ENCODE data around the gene RNASEH2A. TPM values are rescaled to one million over a fixed set of nuclear protein-coding genes. Genes with fewer than 3 reads are reported as not detected.

Gene RNASEH2A
- total RNA-seq, 1 experiment from 2014 or later = 68.8 TPM

GRCh38 chr19:12785431-12786031 is 20.9 kb upstream of the RNASEH2A start:
- Histone ChIP-seq H3K4me3 (no peak overlapping the region), H3K27me3 (replicated peaks) (no peaks in the 10 kb centered on the region), H3K36me3 (no peaks in the 10 kb centered on the region), H3K9me3 (replicated peaks) (no peaks in the 10 kb centered on the region), H3K4me1 (replicated peaks) (peaks cover 86% of the 10 kb centered on the region), H3K27ac (peak overlapping the region; percentile 77)
- no peak for DNase-seq (ENCODE audit: low read depth in 1 of 2, low spot score in 2 of 2)

DNA sequence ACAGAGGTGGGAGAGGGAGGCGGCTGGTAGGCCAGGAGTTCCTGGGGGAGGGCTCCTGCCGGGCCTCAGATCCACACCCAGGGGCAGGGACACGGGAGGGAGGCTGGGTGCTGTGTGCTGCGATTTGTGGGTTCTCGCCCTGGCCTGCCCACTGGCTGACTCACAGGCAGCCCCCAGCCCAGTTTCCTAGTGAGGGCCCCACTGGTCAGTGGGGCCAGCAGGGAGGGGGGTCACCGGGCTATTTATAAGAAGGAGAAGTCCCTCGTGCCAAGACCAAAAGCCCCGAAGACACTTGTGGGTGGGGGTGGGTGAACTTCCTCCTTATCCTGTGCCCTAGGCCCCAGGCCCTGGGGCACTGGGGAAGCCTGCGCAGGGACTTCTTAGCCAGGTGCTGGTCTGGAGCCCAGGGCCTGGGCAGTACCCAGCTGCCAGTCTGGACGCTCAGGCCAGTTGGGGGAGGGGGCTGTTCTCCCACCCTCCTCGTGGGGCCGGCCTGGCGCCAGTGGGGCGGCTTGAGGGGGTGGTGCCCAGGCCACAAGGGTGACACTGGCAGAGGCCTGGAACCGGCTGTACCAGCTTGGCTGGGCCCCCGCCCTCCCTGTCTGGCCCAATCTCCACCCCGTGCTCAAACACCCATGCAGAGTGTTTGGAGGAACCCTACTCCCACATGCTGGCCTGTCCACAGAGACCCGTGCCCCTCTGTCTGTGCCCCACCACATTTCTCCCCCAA is 20.1 kb upstream of the RNASEH2A start:
- Histone ChIP-seq H3K4me3 (no peak overlapping the region), H3K27ac (peak overlapping the region; percentile 77), H3K9me3 (replicated peaks) (no peaks in the 10 kb centered on the region), H3K27me3 (replicated peaks) (no peaks in the 10 kb centered on the region), H3K36me3 (no peaks in the 10 kb centered on the region), H3K4me1 (replicated peaks) (peaks cover 93% of the 10 kb centered on the region)
- no peak for DNase-seq (ENCODE audit: low read depth in 1 of 2, low spot score in 2 of 2)

DNA sequence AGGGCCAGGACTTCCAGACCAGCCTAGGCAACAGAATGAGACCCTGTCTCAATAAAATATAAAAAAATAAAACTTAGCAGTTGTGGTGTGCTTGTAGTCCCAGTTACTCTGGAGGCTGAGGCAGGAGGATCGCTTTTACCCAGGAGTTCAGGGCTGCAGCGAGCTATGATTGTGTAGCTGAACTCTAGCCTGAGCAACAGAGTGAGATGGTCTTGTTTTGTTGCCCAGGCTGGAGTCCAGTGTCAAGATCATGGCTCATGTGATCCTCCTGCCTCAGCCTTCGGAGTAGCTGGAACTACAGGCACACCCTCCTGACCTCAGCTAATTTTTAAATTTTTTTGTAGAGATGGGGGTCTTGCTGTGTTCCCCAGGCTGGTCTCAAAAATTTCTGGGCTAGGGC is 19.4 kb upstream of the RNASEH2A start:
- H3K4me1 ChIP-seq (replicated peaks) = peaks cover 93% of the 10 kb centered on the region
- H3K9me3 ChIP-seq (replicated peaks) = no peaks in the 10 kb centered on the region

DNA sequence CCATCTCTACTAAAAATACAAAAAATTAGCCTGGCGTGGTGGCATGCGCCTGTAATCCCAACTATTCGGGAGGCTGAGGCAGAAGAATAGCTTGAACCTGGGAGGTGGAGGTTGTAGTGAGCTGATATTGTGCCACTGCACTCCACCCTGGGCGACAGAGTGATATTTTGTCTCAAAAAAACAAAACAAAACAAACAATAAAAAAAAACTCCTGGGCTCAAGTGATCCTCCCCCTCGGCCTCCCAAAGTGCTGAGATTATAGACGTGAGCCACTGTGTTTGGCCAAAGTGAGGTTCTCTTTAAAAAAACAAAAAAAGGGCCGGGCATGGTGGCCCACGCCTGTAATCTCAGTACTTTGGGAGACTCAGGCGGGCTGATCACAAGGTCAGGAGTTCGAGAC is 18.9 kb upstream of the RNASEH2A start:
- H3K4me3 ChIP-seq = no peak overlapping the region
- H3K27ac ChIP-seq = 0 out of 2 replicates have a peak overlapping the region, but pooled peaks have one; percentile 69
- peaks cover 88% of the 10 kb centered on the region for H3K4me1 ChIP-seq (replicated peaks)
- peak in 1 of 2 experiments; percentile 65 for DNase-seq (ENCODE audit: low read depth in 1 of 2, low spot score in 2 of 2)
- no peaks in the 10 kb centered on the region for H3K27me3 ChIP-seq (replicated peaks)
- no peaks in the 10 kb centered on the region for H3K9me3 ChIP-seq (replicated peaks)
- peaks cover 8% of the 10 kb centered on the region for H3K36me3 ChIP-seq

More for the DNA sequence above, 19.4 kb upstream of the RNASEH2A start:
- H3K36me3 ChIP-seq = peaks cover 3% of the 10 kb centered on the region
- H3K27ac ChIP-seq = no peak overlapping the region
- no peak for DNase-seq (ENCODE audit: low read depth in 1 of 2, low spot score in 2 of 2)
- no peaks in the 10 kb centered on the region for H3K27me3 ChIP-seq (replicated peaks)
- no peak overlapping the region for H3K4me3 ChIP-seq

DNA sequence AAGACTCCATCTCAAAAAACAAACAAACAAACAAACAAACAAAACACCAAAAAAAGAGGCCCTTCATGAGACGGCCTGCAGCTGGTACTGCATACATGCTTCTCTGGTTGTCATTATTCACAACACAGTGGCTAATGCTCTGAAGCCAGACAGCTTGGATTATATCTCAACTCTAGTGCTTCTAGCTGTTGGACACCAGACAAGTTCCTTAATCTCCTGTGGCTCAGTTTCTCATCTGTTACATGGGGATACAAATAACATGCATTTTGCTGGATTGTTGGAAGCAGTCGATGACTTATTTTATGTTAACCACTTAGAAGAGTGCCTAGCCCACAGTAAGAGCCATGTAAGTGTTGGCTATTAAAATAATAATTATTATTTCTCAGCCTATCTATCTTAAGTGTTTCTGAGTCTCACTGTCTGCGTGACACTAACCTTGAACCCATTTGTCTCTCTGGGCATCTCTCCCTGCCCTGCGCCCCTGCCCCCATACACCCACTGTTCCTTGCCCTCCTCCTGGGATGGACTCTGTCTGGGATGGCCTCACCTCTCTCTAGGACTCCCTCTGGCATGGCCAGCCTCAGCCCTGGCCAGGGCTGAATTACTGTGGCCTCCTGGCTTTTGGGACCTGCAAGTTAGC is 18.2 kb upstream of the RNASEH2A start:
- H3K27me3 ChIP-seq (replicated peaks) = no peaks in the 10 kb centered on the region
- 0 out of 2 replicates have a peak overlapping the region, but pooled peaks have one; percentile 69 for H3K27ac ChIP-seq
- peaks cover 15% of the 10 kb centered on the region for H3K36me3 ChIP-seq
- DNase-seq (ENCODE audit: low read depth in 1 of 2, low spot score in 2 of 2) = no peak
- peaks cover 81% of the 10 kb centered on the region for H3K4me1 ChIP-seq (replicated peaks)
- H3K9me3 ChIP-seq (replicated peaks) = no peaks in the 10 kb centered on the region
- no peak overlapping the region for H3K4me3 ChIP-seq

DNA sequence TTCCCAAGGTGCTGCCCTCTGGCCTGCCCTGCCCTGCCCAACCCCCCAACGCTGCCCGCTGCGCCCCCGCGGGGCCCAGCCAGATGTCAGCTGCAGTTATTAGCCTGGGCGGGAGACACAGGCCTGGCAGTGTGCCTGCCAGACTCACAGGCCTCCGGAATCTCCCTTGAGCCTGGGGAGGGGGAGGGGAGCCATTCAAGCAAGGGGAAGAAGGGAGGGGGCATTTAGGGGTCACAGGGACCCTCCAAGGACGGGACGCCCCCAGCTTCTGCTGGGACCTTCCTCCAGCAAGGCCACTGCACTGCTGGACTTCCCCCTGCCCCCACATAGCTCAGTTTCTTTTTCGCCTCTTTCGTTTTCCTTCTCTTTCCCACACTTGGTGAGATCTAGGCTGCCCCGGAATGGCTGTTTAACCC is 17.7 kb upstream of the RNASEH2A start:
- Histone ChIP-seq H3K4me3 (peak overlapping the region; percentile 37), H3K36me3 (peaks cover 16% of the 10 kb centered on the region), H3K4me1 (replicated peaks) (peaks cover 78% of the 10 kb centered on the region), H3K9me3 (replicated peaks) (no peaks in the 10 kb centered on the region), H3K27ac (peak overlapping the region; percentile 69), H3K27me3 (replicated peaks) (no peaks in the 10 kb centered on the region)
- peak; percentile 69 to 80 for DNase-seq (ENCODE audit: low read depth in 1 of 2, low spot score in 2 of 2)

GRCh38 chr19:12789098-12789903 is 17.1 kb upstream of the RNASEH2A start:
- no peaks in the 10 kb centered on the region for H3K9me3 ChIP-seq (replicated peaks)
- H3K4me3 ChIP-seq = peak overlapping the region; percentile 37
- peaks cover 78% of the 10 kb centered on the region for H3K4me1 ChIP-seq (replicated peaks)
- peak overlapping the region; percentile 69 for H3K27ac ChIP-seq
- peak in 1 of 2 experiments; percentile 64 for DNase-seq (ENCODE audit: low read depth in 1 of 2, low spot score in 2 of 2)
- peaks cover 16% of the 10 kb centered on the region for H3K36me3 ChIP-seq
- no peaks in the 10 kb centered on the region for H3K27me3 ChIP-seq (replicated peaks)

DNA sequence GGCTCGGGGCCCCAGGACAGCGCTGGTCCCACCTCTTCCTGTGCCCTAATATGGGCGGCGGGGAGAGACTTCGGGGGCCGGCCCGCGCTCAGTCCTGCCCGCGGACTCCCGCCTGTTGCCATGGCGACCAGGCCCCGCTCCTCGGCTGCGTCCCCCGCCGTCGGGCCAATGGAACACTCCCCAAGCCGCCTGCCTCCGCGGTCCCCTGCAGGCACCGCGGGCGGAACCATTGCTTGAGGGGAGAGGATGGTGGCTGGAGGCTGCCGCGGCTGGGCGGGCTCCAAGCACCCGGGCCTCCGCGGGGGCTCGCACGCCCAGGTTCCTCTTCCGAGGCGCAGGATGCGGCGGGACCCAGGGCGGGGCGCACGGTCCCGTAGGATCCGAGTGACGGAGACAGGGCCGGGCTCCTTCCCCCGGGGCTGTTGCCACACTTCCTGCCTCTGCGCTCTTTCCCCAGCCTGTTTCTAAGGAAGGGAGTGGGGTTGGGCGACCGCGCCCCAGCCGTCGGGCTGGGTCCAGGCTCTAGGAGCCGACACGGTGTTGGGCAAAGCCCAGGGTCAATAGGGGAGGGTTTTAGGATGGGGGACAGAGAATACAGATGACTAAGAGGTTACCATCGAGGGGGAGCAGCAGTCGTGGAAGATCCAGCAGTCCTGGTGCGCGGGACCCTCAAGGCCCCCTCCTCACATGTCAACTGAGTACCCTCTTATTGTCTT is 16.3 kb upstream of the RNASEH2A start:
- H3K4me3 ChIP-seq = peak overlapping the region; percentile 37
- peak; percentile 96 for DNase-seq (ENCODE audit: low read depth in 1 of 2, low spot score in 2 of 2)
- H3K27ac ChIP-seq = peak overlapping the region; percentile 69
- H3K36me3 ChIP-seq = peaks cover 16% of the 10 kb centered on the region
- no peaks in the 10 kb centered on the region for H3K9me3 ChIP-seq (replicated peaks)
- H3K27me3 ChIP-seq (replicated peaks) = no peaks in the 10 kb centered on the region
- H3K4me1 ChIP-seq (replicated peaks) = peaks cover 74% of the 10 kb centered on the region

DNA sequence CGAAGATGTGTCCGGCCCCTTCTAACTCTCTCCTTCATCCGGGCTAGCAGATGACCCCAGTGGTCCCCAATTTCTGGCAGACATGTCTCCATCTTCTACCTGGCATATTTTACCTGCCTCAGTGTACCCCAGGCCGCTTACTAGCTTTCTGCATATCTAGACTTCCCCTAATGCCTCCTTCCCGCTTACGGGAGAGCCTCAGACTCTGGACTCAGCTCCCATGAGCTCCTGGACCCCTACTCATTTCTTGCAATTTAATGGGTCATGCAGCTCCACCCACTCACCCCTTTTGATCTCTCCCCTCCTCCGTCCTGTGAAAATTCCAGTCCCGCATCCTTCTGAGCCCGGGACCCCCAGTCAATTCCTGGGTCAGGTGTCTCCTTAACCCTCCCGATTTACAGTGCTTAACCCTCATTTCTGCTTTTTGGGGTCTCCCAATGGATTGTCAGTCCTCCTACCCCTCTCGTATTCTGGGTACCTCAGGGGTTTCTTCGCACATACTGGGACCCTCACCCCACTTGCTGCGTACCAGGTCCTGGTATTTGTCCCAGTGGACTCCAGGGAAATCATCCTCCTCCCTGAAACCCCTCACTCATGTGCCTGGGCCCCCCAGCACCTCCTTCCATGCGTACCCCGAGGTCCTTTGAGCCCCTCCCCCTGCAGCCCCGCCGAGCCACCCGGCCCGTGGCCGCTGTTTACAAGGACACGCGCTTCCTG is 15.6 kb upstream of the RNASEH2A start:
- no peaks in the 10 kb centered on the region for H3K9me3 ChIP-seq (replicated peaks)
- H3K4me3 ChIP-seq = peak overlapping the region; percentile 70
- no peak for DNase-seq (ENCODE audit: low read depth in 1 of 2, low spot score in 2 of 2)
- H3K4me1 ChIP-seq (replicated peaks) = peaks cover 67% of the 10 kb centered on the region
- no peaks in the 10 kb centered on the region for H3K27me3 ChIP-seq (replicated peaks)
- peak overlapping the region; percentile 69 for H3K27ac ChIP-seq
- peaks cover 16% of the 10 kb centered on the region for H3K36me3 ChIP-seq

GRCh38 chr19:12791345-12792050 is 14.9 kb upstream of the RNASEH2A start, which contains the start of gene JUNB:
TSS of gene JUNB (plus strand) at chr19:12791486. CDS start at chr19:12791772, 286 bp downstream.
- no peaks in the 10 kb centered on the region for H3K9me3 ChIP-seq (replicated peaks)
- no peaks in the 10 kb centered on the region for H3K27me3 ChIP-seq (replicated peaks)
- peak; percentile 97 for DNase-seq (ENCODE audit: low read depth in 1 of 2, low spot score in 2 of 2)
- peaks cover 64% of the 10 kb centered on the region for H3K4me1 ChIP-seq (replicated peaks)
- peak within 1 kb of the TSS; percentile 93 for H3K27ac ChIP-seq
- peaks cover 16% of the 10 kb centered on the region for H3K36me3 ChIP-seq
- peak within 1 kb of the TSS; percentile 70 for H3K4me3 ChIP-seq

DNA sequence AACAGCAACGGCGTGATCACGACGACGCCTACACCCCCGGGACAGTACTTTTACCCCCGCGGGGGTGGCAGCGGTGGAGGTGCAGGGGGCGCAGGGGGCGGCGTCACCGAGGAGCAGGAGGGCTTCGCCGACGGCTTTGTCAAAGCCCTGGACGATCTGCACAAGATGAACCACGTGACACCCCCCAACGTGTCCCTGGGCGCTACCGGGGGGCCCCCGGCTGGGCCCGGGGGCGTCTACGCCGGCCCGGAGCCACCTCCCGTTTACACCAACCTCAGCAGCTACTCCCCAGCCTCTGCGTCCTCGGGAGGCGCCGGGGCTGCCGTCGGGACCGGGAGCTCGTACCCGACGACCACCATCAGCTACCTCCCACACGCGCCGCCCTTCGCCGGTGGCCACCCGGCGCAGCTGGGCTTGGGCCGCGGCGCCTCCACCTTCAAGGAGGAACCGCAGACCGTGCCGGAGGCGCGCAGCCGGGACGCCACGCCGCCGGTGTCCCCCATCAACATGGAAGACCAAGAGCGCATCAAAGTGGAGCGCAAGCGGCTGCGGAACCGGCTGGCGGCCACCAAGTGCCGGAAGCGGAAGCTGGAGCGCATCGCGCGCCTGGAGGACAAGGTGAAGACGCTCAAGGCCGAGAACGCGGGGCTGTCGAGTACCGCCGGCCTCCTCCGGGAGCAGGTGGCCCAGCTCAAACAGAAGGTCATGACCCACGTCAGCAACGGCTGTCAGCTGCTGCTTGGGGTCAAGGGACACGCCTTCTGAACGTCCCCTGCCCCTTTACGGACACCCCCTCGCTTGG is 14.1 kb upstream of the RNASEH2A start:
- Histone ChIP-seq H3K36me3 (peaks cover 16% of the 10 kb centered on the region), H3K27me3 (replicated peaks) (no peaks in the 10 kb centered on the region), H3K4me3 (peak overlapping the region; percentile 70), H3K4me1 (replicated peaks) (peaks cover 56% of the 10 kb centered on the region), H3K9me3 (replicated peaks) (no peaks in the 10 kb centered on the region), H3K27ac (peak overlapping the region; percentile 93)
- DNase-seq (ENCODE audit: low read depth in 1 of 2, low spot score in 2 of 2) = peak; percentile 68 to 74

All from SJSA1 (cell line).